ENCODE measurements around the gene CST3.

GRCh38 chr20:23639490-23639958, 1.8 kb upstream of the CST3 start:
- TF ChIP-seq CTCF (IDR thresholded peaks at IDR 0.05; ENCODE audit: poor library complexity, severe bottlenecking), result no peak
- no peak for TF ChIP-seq POLR2AphosphoS5 (IDR thresholded peaks at IDR 0.05)
- no peak for TF ChIP-seq REST (IDR thresholded peaks at IDR 0.05; ENCODE audit: borderline replicate concordance)
- TF ChIP-seq EP300 (conservative IDR thresholded peaks at IDR 0.05; ENCODE audit: poor library complexity, severe bottlenecking), result no peak
- TF ChIP-seq EZH2 (IDR thresholded peaks at IDR 0.05; ENCODE audit: borderline replicate concordance, insufficient read depth, low read length, poor library complexity, severe bottlenecking), result no peak
- TF ChIP-seq TAF1 (IDR thresholded peaks at IDR 0.05; ENCODE audit: low read depth), result no peak
- TF ChIP-seq RAD21 (conservative IDR thresholded peaks at IDR 0.05), result no peak
- TF ChIP-seq MXI1 (conservative IDR thresholded peaks at IDR 0.05; ENCODE audit: poor library complexity, severe bottlenecking), result no peak
- TF ChIP-seq SMC3 (conservative IDR thresholded peaks at IDR 0.05; ENCODE audit: poor library complexity), result no peak
